ENCODE data around the gene UST.
"Not testable (repeated sequence)": the region's sequence is repeated elsewhere in the genome, so short reads cannot be mapped to it uniquely, and the experiment has no call there.

The UST gene

DNA sequence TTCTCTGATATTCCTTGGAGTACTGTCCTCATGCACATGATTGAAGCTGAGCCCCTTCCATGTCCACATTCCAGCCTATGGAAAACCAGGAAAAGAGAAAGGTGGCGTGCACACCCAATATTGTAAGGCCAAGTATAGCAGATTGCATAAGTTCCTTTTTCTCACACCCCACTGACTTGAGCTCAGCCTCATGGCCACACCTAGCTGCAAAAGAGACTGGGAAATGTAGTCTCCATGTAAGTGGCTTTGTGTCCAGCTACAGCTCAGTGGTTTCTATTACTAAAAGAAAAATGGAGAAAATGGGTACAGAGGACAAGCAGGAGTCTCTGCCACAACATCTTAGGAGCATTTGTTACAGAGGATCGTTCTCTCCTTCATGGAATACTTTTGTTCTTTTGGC, 10.8 kb upstream of the UST start:
- DNase-seq (ENCODE audit: low spot score) = no peak
- no peak for FAIRE-seq

DNA sequence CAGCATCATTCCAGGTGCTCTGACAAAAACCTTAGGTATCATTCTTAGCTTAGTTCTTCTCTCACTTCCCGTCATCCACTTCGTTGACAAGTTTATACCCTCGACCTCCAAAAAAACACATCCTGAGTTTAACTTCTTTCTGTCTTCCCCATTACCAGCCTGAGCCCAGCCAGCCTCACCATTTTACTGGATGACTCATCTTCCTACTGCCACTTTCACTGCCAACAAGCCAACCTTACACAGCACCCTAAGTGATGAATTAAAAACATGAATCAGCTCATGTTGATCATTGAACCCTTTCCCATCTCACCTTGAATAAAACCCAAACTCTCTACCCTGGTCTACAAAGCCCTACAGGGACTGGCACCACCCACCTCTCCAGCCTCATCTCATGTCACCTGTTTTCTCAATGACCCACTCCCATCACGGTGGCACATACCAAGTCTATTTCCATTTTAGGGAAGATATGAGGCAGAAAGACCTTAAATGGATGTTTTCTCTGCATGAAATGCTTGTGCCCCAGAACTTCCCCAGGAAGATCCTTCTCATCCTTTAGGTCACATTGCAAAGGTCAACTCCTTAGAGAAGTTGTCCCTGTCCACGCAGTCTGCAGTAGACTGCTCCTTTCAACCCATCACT, 9.9 kb upstream of the UST start:
- FAIRE-seq (peak; percentile 46), DNase-seq (ENCODE audit: low spot score) (no peak)

DNA sequence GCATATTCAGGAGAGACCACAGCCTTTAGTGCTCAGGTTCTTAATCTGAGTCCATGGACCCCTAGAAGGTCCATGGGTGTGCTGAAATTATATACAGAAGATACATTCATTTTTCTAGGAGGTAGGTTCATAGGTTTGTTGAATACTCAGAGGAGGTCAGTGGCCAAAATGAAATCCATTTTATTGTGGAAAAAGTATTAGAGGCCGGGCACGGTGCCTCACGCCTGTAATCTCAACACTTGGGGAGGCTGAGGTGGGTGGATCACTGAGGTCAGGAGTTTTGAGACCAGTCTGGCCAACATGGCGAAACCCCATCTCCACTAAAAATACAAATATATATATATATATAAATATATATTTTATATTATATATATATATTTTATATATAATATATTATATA, 9.0 kb upstream of the UST start:
- FAIRE-seq = no peak

DNA sequence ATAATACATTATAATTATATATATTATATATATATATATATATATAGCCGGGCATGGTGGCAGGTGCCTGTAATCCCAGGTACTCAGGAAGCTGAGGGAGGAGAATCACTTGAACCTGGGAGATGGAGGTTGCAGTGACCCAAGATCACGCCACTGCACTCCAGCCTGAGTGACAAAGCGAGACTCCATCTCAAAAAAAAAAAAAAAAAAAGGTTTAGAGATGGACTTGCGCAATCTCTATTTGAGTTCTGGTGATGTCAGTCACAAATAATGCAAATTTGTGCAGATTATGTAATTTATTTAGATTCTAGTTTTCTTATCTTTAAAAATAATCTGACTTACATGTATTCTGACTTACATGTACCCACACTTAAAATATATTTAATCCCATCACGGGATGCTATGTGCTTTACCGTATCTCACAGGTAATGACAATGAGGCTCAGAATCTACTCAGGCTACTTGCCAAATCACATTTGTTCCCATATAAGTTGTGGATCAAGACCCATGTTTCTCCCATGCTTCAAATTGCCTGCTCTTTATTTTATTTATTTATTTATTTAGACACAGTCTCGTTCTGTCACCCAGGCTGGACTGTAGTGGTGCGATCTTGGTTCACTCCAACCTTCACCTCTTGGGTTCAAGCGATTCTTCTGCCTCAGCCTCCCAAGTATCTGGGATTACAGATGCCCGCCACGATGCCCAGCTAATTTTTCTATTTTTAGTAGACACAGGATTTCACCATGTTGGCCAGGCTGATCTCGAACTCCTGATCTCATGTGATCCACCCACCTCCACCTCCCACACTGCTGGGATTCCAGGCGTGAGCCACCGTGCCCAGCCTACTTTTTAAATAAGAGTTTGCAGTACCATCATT, 7.6 kb upstream of the UST start:
- FAIRE-seq (no peak), DNase-seq (ENCODE audit: low spot score) (no peak)

More for the DNA sequence above, 9.0 kb upstream of the UST start:
- no peak for DNase-seq (ENCODE audit: low spot score)

DNA sequence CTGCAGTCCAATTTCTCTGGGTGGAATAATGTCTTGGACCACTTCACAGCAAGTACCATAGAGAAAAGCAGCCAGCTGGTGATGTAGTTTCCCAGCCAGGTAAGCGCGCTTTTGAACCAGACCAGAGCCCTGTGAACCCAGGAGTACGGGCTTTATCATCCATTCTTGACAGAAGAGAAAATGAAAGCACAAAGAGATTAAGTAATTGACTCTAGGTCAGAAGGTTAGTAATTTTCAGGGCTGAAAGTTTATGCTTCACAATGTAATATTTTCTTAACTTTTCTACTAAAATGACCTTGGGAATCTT, 7.1 kb upstream of the UST start:
- DNase-seq (ENCODE audit: low spot score) = no peak
- FAIRE-seq = no peak

DNA sequence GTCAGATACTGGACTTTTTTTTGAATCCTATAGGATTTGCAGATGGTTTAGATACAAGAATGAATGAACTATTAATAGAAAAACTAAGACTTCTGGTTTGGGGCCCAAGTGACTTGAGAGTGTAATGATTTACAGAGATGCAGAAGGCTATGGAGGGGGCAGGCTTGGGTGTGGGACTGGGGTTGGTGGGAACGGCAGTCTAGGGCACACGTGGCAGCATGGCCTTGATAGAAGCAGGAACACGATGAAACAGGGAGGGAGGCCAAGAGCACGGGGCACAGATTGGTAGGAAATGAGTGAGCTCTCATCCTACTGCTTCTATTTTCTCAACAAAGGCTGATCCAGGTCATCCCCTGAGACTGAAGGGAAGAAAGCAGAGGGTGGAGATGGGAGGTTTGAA, 3.4 kb upstream of the UST start:
- FAIRE-seq = no peak
- DNase-seq (ENCODE audit: low spot score) = no peak

DNA sequence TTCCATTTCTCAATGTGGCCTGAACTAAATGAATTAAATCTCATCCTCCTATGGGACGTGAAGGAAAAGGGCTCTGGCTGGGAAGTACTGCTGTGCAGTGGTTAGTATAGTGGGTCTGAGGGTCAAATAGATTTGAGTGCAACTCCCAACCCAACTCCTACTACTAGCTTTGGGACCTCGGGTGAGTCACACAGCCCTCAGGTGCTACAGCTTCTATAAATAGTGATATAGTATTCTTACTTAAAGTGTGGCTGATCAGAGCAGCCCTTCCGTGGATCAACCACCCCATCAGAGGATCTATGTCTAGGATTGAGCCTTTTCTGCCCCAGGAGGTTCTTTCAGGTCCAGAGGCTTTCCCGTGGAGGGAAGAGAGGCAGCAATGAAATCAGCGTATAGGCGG, 904 bp upstream of the UST start:
- DNase-seq (ENCODE audit: low spot score) (no peak), FAIRE-seq (no peak)

DNA sequence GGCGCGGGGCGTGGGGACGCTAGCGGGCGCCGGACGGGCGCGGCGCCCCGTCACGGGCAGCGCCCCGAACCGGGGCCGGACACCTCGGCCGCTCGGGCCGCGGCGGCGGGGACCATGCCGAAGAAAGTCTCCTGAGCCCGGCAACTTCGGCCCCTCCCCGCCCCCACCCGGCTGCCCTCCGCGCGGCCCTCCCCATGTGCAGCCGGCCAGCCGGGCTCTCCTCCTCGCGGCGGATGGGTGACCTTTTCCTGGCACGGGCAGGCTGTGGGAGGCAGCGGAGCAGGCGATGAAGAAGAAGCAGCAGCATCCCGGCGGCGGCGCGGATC, 278 bp downstream of the UST start:
- DNase-seq (ENCODE audit: low spot score) = no peak
- no peak for FAIRE-seq

DNA sequence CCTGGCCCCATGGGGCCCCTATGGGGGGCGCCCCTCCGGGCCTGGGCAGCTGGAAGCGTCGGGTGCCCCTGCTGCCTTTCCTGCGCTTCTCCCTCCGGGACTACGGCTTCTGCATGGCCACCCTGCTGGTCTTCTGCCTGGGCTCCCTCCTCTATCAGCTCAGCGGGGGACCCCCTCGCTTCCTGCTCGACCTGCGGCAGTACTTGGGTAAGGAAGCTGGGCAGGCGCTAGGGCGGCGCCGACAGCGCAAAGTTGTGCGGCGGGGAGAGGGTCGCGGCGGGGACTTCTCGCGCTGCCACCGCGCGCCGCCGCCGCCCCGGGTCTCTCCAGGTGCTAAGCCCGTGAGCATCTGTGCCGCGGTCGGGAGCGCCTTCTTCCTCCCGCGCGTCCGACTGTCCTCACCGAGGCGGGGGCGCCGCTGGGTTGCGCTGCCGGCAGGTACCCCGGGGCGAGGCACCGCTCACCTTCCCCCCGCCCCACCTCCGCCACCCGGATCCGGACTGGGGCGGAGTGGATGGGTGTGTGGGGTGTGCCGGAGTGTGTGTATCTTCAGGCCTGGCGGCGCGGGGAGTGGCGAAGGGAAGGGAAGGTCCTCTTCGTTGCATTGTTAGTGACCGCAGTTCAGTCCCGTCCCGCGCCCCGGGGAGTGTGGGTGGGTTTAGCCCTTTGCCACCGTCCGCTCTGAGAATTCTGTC, 788 bp downstream of the UST start:
- no peak for FAIRE-seq
- DNase-seq (ENCODE audit: low spot score) = peak; percentile 14

DNA sequence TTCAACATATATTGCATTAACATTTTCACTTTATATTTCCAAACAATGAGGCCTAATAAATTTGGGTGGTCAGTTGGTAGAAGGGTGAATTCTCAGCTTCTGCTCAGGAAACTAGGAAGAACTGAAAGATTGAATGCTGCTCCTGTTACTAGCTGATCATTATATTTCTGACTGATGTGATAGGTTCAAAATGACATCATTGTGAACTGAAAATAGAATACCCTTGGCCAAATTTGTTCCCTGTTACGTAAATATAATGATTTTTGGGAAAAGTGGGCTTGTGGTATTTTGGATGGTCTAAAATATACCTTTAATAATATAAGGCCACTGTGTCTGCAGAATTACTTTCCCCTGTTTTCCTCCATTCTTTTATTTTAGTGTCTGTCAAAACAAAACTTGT, 2.8 kb downstream of the UST start:
- FAIRE-seq = no peak
- no peak for DNase-seq (ENCODE audit: low spot score)

DNA sequence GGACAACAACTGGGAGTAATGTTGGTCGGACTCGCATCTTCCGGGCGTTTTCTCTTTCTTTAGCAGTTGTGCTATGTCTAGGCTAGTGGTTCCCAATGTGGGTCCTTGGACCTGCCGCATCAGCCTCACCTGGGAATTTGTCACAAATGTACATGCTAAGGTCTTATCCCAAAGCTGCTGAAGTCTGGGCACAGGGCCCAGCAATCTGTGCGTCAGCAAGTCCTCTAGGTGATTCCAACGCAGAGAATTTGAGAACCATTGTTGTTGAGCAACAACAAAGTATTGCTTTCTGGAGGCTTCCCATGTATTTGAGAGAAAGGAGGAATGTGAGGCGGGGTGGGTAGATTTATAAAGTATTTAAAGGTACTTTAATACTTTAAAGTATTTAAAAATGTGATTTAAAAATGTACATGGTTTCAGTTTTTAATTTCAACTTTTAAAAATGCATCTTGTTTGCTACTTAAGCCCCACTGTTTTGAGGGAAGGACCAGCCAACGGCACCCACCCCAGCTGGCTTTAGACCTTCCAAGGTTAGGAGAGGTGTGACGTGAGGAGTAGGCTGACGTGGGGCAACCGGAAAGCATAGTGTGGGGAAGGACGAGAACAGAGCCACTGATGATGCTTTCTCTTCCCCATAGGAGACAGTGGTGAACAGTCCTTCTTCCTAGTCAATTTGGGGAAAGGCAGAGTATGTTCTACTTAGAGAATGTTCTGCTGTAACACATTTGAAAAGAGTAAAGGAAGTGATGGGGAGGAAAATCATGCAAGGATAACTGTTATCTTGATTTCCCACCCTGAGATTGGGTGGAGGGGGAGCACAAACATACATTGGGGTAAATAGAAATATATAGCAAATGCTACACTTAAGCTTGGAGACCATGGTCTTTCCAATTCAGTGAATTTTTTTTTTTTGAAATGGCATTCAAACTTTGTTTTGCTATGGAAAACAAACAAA, 4.3 kb downstream of the UST start:
- DNase-seq (ENCODE audit: low spot score) = no peak
- no peak for FAIRE-seq

DNA sequence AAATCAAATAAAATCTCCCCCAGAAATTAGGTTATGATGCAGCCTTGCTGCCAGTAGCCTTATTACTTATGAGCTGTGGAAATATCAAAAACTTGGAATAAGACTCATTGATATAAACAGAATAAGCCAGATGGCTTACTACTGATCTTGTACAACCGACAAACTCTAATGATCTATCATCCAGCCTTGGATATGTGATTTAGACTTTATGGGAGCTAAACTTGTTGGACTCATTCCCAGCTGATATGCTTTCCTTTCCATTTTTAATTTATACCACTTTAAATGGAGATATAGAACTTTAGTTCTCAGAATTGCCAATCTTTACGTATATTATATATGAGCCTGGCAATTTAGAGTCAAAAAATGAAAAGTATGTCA, 5.0 kb downstream of the UST start:
- DNase-seq (ENCODE audit: low spot score) (no peak), FAIRE-seq (no peak)

DNA sequence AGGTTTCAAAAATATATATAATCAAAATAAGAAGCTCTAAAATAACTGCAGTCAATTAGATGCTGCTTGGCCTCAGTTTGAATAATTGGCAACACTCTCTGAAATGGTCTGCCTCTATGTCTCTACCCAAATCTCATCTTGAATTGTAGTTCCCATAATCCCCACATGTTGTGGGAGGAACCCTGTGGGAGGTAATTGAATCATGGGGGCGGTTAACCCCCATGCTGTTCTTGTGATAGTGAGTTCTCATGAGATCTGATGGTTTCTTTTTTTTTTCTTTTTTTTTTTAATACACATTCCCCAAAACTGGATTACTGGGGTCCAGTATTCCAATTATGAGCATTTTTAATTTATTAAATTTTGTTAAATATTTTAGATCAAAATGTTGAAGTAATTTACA, 8.5 kb downstream of the UST start:
- DNase-seq (ENCODE audit: low spot score); FAIRE-seq: not testable (repeated sequence)

DNA sequence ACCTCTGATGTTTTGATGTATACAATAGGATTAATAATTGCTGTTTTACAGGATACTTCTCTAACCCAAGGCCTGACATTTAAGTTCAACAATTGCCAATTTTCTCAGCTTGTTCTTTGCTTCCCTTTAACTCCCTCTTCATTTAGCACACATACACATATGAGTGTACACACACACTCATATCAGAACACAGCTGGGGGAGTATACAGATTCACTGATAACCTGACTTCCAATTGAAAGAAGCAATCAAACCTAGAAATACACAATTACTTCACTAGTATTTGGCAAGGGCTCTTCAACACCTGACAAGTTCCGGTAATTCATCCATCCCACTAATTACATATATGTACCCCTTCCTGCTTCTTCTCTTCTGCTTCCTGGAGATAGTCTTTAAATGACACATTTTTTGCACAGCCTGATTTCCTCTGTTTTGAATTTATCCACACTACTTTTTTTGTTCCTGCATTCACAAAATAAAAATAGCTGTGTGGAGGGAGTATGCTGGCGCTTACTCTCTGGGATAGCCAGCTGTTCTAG, 11.2 kb downstream of the UST start:
- FAIRE-seq (no peak), DNase-seq (ENCODE audit: low spot score) (no peak)

DNA sequence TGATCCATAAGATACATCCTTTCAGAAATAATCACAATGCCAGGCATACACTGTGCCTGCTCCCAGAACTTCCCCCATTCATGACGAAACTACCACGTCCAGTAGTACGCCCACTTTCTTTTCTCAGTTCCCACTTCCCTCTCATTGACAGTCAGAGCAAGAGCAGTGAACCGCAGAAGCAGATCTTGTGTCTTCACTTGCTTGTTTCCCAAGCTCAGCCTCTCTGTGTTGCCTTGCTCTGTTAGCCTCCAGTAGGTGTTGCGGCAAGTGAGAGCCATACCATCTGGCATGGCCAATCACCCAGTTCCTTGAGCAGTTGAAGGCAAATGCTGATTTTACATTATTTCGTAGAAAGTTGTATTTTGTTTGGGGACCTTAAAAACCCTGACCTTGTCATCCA, 11.7 kb downstream of the UST start:
- DNase-seq (ENCODE audit: low spot score) (no peak), FAIRE-seq (no peak)

DNA sequence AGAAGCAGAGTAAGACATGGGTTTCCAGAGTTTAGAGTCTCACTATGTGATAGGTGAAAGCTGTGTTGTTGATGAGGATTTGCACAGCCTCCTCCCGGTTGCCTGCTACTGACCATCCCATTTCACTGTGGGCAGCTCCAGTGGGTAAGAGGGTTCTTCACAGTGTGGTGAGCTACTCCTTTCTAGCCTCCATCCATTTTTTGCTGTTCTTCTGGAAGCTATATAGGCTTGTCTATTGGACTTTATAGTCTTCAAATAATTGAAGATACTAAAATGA, 13.4 kb downstream of the UST start:
- no peak for DNase-seq (ENCODE audit: low spot score)
- no peak for FAIRE-seq

DNA sequence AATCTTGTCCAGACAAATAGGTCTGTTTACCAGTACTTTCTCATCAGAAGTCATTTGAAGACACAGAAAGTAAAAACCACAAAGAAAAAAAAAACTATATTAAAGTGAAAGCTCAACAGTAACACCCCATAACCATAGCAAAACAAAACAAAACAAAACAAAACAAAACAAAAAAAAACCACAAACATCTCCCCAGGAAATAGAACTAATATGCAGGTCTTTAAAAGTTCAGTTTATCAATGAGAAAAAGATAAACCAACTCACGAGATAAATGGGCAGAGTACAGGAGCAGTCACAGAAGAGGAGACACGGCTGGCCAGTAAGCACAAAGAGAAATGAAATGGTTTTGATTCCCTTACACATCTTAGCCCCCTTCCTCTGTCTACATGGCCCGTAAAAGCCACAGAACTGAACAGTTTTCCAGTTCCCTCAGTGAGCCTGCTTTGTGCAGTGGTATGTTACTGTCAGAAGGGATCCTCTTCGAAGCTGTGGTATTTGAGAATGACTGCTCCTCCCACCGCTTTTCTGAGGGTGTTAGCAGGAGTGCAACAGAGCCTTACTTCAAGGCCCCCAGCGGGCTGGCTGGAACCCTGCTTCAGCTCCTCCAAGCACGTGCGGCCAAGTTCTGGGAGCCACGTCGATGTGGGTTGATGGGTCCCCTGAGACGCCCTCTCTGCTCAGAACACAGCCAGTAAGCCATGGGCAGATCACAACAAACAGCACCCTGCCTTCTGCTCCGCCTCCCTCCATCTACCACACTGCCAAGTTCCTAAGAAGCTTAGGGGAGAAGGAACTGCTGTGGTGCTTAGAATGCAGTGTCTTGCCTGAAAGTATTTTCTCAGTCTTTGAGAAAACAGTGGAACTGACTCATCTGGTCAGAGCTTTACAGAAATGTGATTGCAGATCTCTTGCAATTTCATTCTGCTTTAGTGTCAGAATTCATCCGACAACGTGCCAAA, 14.0 kb downstream of the UST start:
- DNase-seq (ENCODE audit: low spot score) (peak; percentile 13), FAIRE-seq (no peak)

DNA sequence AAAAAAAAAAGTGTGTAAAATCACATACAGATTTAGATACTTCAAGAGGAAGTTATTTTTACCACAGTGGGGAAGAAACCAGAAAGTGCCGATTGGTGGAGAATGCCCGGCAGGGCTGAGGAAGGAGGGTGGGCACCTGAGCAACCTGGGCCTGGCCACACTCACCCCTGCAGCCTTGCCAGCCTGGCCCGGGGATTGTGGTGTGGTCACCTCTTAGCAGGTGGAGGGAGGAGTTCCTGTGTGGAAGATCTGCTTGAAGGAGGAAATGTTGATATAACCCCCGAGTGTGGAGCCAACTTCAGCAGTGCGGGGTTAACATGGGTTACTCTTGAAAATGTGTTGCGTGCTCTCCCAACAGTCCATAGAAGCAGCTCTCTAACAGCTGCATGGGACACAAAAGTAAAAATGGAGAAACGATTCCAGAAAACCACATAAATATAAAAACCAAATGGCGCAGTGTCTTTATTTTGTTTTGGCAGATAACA, 14.7 kb downstream of the UST start:
- FAIRE-seq (no peak), DNase-seq (ENCODE audit: low spot score) (no peak)

DNA sequence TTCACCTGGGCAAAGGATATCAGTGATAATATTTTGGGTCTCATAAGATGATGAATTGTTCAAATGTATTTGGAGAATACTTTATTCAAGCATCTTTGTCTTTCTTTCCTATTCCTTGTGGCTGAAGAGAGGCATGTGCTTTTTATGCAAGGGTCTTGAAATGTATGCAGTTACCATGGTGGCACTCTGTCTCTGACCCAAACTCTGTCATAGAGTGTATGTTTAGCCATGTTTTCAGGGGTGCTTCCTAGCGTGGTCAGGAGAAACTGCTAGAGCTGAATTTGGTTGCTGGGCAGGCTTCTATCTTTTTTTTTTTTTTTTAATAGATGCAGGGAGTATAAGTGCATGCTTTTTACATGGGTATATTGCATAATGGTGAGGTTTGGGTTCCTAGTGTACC, 15.4 kb downstream of the UST start:
- FAIRE-seq (no peak), DNase-seq (ENCODE audit: low spot score) (no peak)

DNA sequence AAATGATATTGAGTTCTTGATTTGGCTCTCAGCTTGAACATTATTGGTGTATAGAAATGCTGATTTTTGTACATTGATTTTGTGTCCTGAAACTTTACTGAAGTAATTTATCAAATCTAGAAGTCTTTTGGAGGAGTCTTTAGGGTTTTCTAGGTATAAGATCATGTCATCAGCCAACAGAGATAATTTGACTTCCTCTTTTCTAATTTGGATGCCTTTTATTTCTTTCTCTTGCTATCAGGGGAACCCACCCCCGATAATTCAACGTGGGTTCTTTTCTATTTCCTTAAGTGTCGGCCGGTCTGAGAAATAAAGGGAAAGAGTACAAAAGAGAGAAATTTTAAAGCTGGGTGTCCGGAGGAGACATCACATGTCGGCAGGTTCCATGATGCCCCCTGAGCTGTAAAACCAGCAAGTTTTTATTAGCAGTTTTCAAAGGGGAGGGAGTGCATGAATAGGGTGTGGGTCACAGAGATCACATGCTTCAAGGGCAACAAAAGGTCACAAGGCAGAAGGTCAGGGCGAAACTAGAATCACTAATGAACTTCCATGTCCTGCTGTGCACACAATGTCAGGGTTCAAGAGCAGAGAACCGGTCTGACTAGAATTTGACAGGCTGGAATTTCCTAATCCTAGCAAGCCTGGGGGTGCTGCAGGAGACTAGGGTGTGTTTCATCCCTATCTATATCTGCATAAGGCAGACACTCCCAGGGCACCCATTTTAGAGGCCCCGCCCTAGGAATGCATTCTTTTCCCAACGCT, 17.6 kb downstream of the UST start:
- DNase-seq (ENCODE audit: low spot score); FAIRE-seq: not testable (repeated sequence)

Data from RCC 7860 (cell line).